Measurements from ENCODE around the gene B3GALT5.

- TF ChIP-seq, protein P1, sequence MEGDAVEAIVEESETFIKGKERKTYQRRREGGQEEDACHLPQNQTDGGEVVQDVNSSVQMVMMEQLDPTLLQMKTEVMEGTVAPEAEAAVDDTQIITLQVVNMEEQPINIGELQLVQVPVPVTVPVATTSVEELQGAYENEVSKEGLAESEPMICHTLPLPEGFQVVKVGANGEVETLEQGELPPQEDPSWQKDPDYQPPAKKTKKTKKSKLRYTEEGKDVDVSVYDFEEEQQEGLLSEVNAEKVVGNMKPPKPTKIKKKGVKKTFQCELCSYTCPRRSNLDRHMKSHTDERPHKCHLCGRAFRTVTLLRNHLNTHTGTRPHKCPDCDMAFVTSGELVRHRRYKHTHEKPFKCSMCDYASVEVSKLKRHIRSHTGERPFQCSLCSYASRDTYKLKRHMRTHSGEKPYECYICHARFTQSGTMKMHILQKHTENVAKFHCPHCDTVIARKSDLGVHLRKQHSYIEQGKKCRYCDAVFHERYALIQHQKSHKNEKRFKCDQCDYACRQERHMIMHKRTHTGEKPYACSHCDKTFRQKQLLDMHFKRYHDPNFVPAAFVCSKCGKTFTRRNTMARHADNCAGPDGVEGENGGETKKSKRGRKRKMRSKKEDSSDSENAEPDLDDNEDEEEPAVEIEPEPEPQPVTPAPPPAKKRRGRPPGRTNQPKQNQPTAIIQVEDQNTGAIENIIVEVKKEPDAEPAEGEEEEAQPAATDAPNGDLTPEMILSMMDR (IDR thresholded peaks at IDR 0.05) = no peak
- TF ChIP-seq POLR2AphosphoS5 (IDR thresholded peaks at IDR 0.05) (no peak), POLR2A (IDR thresholded peaks at IDR 0.05; ENCODE audit: low read depth) (no peak)
Observed at GRCh38 chr21:39659070-39659815, 46.5 kb downstream of the B3GALT5 start.

Data from esophagus muscularis mucosa (tissue), 3 donors.